Right atrium auricular region (tissue), 2 donors: Measurements from ENCODE around the gene DNAH9. TPM values are rescaled to one million over a fixed set of nuclear protein-coding genes. Genes with fewer than 3 reads are reported as not detected.
A peak's percentile ranks its signal among the peaks of the same experiment; 100 is the strongest.

Experiments
- DNase-seq: peaks from one replicate; pipeline ENCODE4 v3.0.0-alpha.2; 2019; ENCODE audit warnings: low spot score
- H3K27ac ChIP-seq, 2 donors: fragments of 200-600 bp; sonication (generic); 1 replicate in 1 of 2; 2 replicates in 1 of 2; pipeline ENCODE4 v1.5.1; 2016 to 2019
- H3K27me3 ChIP-seq, 2 donors: fragments of 200-600 bp; sonication (generic); one replicate each; pipeline versions ENCODE4 v1.5.1 to v1.6.0; 2017 to 2019
- H3K36me3 ChIP-seq: fragments of 200-600 bp; sonication (generic); one replicate; pipeline ENCODE4 v1.5.1; 2016
- H3K4me1 ChIP-seq, 2 donors: fragments of 200-600 bp; sonication (generic); one replicate each; pipeline versions ENCODE4 v1.5.1 to v1.6.0; 2017 to 2019
- H3K4me3 ChIP-seq, 2 donors: fragments of 200-600 bp; sonication (generic); 1 replicate in 1 of 2; 2 replicates in 1 of 2; pipeline ENCODE4 v1.5.1; 2017 to 2019; ENCODE audit warnings: mild to moderate bottlenecking in 1 of 2, moderate library complexity in 1 of 2
- H3K9me3 ChIP-seq, 2 donors: fragments of 200-600 bp; sonication (generic); one replicate each; pipeline ENCODE4 v1.5.1; 2019
- CTCF ChIP-seq, 2 donors: fragments of 200-600 bp; sonication (generic); IDR thresholded peaks; one replicate each; pipeline ENCODE4 v1.5.1; 2019; ENCODE audit warnings: antibody characterized with exemption in 2 of 2
- total RNA-seq, 2 donors: library from RNA; depleted of rRNA; stranded (reverse); fragments of >200 nt; gene quantifications; one replicate each; pipeline ENCODE4 v1.1.0, GENCODE V29; 2016

Gene DNAH9
- total RNA-seq, 2 donors from 2014 or later: 0.63 TPM; not detected in 1

GRCh38 chr17:11582217-11582616 lies 16.1 kb upstream of the DNAH9 start:
- TF ChIP-seq CTCF (IDR thresholded peaks at IDR 0.05): no peak
- no peak for DNase-seq
- no peak overlapping the region for H3K27ac ChIP-seq
- H3K4me1 ChIP-seq: no peaks in the 10 kb centered on the region
- no peaks in the 10 kb centered on the region for H3K27me3 ChIP-seq
- no peaks in the 10 kb centered on the region for H3K36me3 ChIP-seq
- no peak overlapping the region for H3K4me3 ChIP-seq
- H3K9me3 ChIP-seq: no peaks in the 10 kb centered on the region

GRCh38 chr17:11583306-11583992 lies 14.8 kb upstream of the DNAH9 start:
- no peak overlapping the region for H3K4me3 ChIP-seq
- H3K4me1 ChIP-seq: no peaks in the 10 kb centered on the region
- H3K27me3 ChIP-seq: no peaks in the 10 kb centered on the region
- H3K27ac ChIP-seq: no peak overlapping the region
- no peak for TF ChIP-seq CTCF (IDR thresholded peaks at IDR 0.05)
- no peaks in the 10 kb centered on the region for H3K36me3 ChIP-seq
- no peak for DNase-seq
- no peaks in the 10 kb centered on the region for H3K9me3 ChIP-seq

- Histone ChIP-seq H3K36me3 (no peaks in the 10 kb centered on the region), H3K27ac (no peak overlapping the region), H3K4me1 (no peaks in the 10 kb centered on the region), H3K4me3 (no peak overlapping the region), H3K27me3 (no peaks in the 10 kb centered on the region), H3K9me3 (no peaks in the 10 kb centered on the region)
- no peak for TF ChIP-seq CTCF (IDR thresholded peaks at IDR 0.05)
- DNase-seq: no peak
Observed at GRCh38 chr17:11589716-11590115, 8.6 kb upstream of the DNAH9 start.

GRCh38 chr17:11601661-11602060 lies 3.4 kb downstream of the DNAH9 start:
- H3K27me3 ChIP-seq: no peaks in the 10 kb centered on the region
- TF ChIP-seq CTCF (IDR thresholded peaks at IDR 0.05): no peak
- no peak overlapping the region for H3K4me3 ChIP-seq
- no peaks in the 10 kb centered on the region for H3K9me3 ChIP-seq
- no peak for DNase-seq
- H3K36me3 ChIP-seq: no peaks in the 10 kb centered on the region
- peaks cover 0 to 18% of the 10 kb centered on the region in 2 donors for H3K4me1 ChIP-seq
- H3K27ac ChIP-seq: no peak overlapping the region

- TF ChIP-seq CTCF (IDR thresholded peaks at IDR 0.05): no peak
- DNase-seq: peak; percentile 71
- Histone ChIP-seq H3K4me3 (no peak overlapping the region), H3K9me3 (no peaks in the 10 kb centered on the region), H3K36me3 (no peaks in the 10 kb centered on the region), H3K27ac (peak overlapping the region; percentile 51 to 53), H3K27me3 (no peaks in the 10 kb centered on the region), H3K4me1 (peaks cover 0 to 15% of the 10 kb centered on the region in 2 donors)
Observed at GRCh38 chr17:11608396-11608795, 10.1 kb downstream of the DNAH9 start.
